ENCODE measurements around the gene TAB2.
A peak's percentile ranks its signal among the peaks of the same experiment; 100 is the strongest.

GRCh38 chr6:149450679-149451375 is 133.3 kb downstream of the TAB2 start:
- no peak for TF ChIP-seq CTCF (IDR thresholded peaks at IDR 0.05)
- TF ChIP-seq ATF3 (CRISPR knock-in tag; conservative IDR thresholded peaks at IDR 0.05) = no peak
- no peak for TF ChIP-seq E2F5 (CRISPR knock-in tag; IDR thresholded peaks at IDR 0.05)
- no peak for TF ChIP-seq MLX (CRISPR knock-in tag; IDR thresholded peaks at IDR 0.05)
- TF ChIP-seq MAX (CRISPR knock-in tag; IDR thresholded peaks at IDR 0.05) = peak; percentile 82; the same call in 1 of the 2 replicates

Measured in WTC11 (cell line).